HepG2 (cell line): ENCODE data around the gene AUTS2.

Experiments used
- ELF1 ChIP-seq: sonication (generic); formaldehyde crosslinking; IDR thresholded peaks from 2 replicates; pipeline ENCODE4 v1.4.0; 2020; ENCODE audit warnings: missing genetic modification reagents
- EZH2 ChIP-seq: conservative IDR thresholded peaks from 2 replicates; pipeline ENCODE4 v1.6.1; 2012; ENCODE audit warnings: mild to moderate bottlenecking, low read depth, low read length, moderate library complexity
- FOXP1 ChIP-seq, 2 experiments: fragments of 450-650 bp in 1 of 2; IDR thresholded peaks; 2 replicates each; pipeline ENCODE4 v1.6.1; 2017 to 2018; ENCODE audit warnings: antibody characterized with exemption in 1 of 2
- KAT8 ChIP-seq: IDR thresholded peaks from 2 replicates; pipeline ENCODE4 v1.6.1; 2016; ENCODE audit warnings: missing genetic modification reagents, missing compliant biosample characterization
- KLF13 ChIP-seq: sonication (generic); formaldehyde crosslinking; IDR thresholded peaks from 2 replicates; pipeline ENCODE4 v1.4.0; 2020; ENCODE audit warnings: mild to moderate bottlenecking, missing genetic modification reagents
- MYC ChIP-seq: sonication (generic); formaldehyde crosslinking; IDR thresholded peaks from 2 replicates; pipeline ENCODE4 v1.9.0; 2021; ENCODE audit warnings: missing genetic modification reagents, borderline replicate concordance
- PHF8 ChIP-seq: sonication (generic); formaldehyde crosslinking; IDR thresholded peaks from 2 replicates; pipeline ENCODE4 v1.5.0; 2020; ENCODE audit warnings: missing genetic modification reagents
- REPIN1 ChIP-seq: sonication (generic); formaldehyde crosslinking; IDR thresholded peaks from 2 replicates; pipeline ENCODE4 v1.8.0; 2022; ENCODE audit warnings: missing genetic modification reagents, low read depth, mild to moderate bottlenecking, borderline replicate concordance
- SIN3B ChIP-seq: fragments of 150-350 bp; IDR thresholded peaks from 2 replicates; pipeline ENCODE4 v1.6.1; 2014; ENCODE audit warnings: low read length
- SUZ12 ChIP-seq: fragments of 150-350 bp; IDR thresholded peaks from 2 replicates; pipeline ENCODE4 v1.6.1; 2014; ENCODE audit warnings: low read depth, low read length
- ZSCAN29 ChIP-seq: sonication (generic); formaldehyde crosslinking; conservative IDR thresholded peaks from 2 replicates; pipeline ENCODE4 v1.4.0; 2020; ENCODE audit warnings: mild to moderate bottlenecking, missing genetic modification reagents
- TF ChIP-seq, protein P1 (sequence below): sonication (generic); formaldehyde crosslinking; IDR thresholded peaks from 2 replicates; pipeline ENCODE4 v1.5.0; 2020; ENCODE audit warnings: mild to moderate bottlenecking, missing genetic modification reagents, moderate library complexity

DNA sequence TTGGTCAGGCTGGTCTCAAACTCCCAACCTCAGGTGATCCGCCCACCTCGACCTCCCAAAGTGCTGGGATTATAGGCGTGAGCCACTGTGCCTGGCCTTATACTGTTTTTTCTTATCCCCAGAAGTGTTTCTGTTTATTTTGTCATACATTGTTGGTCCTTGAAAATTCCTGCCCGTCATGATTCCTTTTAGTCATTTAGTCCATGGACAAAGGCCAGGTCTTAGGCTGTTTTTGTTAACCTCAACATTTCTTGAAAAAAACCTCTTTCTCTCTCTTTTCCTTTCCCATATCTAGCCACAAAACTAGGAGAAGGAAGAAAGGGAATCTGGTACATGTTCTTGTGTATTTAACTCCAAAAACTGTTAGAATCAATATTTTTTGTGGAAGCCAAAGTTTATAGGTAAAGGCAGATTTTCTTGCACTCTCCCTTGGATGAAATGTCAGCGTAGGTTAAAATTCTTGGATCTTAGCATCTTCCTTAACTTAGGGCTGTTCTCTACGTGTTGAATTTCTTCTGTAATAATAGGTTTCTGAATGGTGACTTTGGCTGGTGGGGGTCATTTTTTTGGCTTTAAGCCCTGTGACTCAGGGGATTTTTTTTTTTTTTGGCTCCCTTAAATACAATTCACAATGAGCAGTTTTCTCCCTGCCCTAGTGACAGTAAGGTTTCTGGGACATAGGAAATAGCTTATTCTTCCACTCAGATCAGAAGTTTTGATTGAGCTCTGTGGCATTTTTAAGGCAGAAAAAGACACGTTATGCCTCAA, 500.8 kb downstream of the AUTS2 start:
- TF ChIP-seq, protein P1, sequence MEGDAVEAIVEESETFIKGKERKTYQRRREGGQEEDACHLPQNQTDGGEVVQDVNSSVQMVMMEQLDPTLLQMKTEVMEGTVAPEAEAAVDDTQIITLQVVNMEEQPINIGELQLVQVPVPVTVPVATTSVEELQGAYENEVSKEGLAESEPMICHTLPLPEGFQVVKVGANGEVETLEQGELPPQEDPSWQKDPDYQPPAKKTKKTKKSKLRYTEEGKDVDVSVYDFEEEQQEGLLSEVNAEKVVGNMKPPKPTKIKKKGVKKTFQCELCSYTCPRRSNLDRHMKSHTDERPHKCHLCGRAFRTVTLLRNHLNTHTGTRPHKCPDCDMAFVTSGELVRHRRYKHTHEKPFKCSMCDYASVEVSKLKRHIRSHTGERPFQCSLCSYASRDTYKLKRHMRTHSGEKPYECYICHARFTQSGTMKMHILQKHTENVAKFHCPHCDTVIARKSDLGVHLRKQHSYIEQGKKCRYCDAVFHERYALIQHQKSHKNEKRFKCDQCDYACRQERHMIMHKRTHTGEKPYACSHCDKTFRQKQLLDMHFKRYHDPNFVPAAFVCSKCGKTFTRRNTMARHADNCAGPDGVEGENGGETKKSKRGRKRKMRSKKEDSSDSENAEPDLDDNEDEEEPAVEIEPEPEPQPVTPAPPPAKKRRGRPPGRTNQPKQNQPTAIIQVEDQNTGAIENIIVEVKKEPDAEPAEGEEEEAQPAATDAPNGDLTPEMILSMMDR (CRISPR knock-in tag), result no peak
- TF ChIP-seq MYC (CRISPR knock-in tag) (no peak), ELF1 (CRISPR knock-in tag) (no peak), SIN3B (no peak), KAT8 (CRISPR knock-in tag) (no peak), EZH2 (no peak), ZSCAN29 (no peak), FOXP1 (IDR thresholded peaks at IDR 0.05) (no peak), FOXP1 (CRISPR knock-in tag; IDR thresholded peaks at IDR 0.05) (no peak), REPIN1 (CRISPR knock-in tag) (no peak), KLF13 (CRISPR knock-in tag) (no peak), SUZ12 (no peak), PHF8 (CRISPR knock-in tag) (no peak)
